Measurements from ENCODE around the gene KCNIP1. TPM values are rescaled to one million over a fixed set of nuclear protein-coding genes. Genes with fewer than 3 reads are reported as not detected.

Gene KCNIP1
- total RNA-seq, 1 experiment from 2014 or later, result not detected

GRCh38 chr5:170693701-170694100 is 189.9 kb downstream of the KCNIP1 start:
- intact Hi-C loops (cut with micrococcal nuclease; ENCODE audit: unreplicated experiment), result no loop called here
- ATAC-seq (no peak), DNase-seq (ENCODE audit: low read depth, low spot score) (no peak)
- Histone ChIP-seq H3K27ac (ENCODE audit: low read length) (no peak overlapping the region), H3K9me3 (ENCODE audit: control insufficient read depth, insufficient read depth, low read depth, low read length) (no peaks in the 10 kb centered on the region), H3K4me3 (ENCODE audit: low read depth in 2 of 2, low read length in 2 of 2) (no peak overlapping the region), H3K27me3 (ENCODE audit: control insufficient read depth, insufficient read depth, low read length) (peaks cover 9% of the 10 kb centered on the region), H3K36me3 (ENCODE audit: control insufficient read depth, insufficient read depth, low read length) (no peaks in the 10 kb centered on the region), H3K4me1 (ENCODE audit: control insufficient read depth, insufficient read depth, low read length) (no peaks in the 10 kb centered on the region)
- no TSS peak for BruUV-seq (replicated peaks)
- ChIA-PET CTCF (no interaction called here), POLR2A (interaction anchor here (0.7 kb wide), 1 partner anchor 10 kb away, joined by 3 read pairs; no protein-coding TSS in a partner anchor)
- TF ChIP-seq REST (IDR thresholded peaks at IDR 0.05; ENCODE audit: insufficient read depth in 1 of 2, low read depth in 2 of 2, low read length in 1 of 2) (0 out of 4 replicates have a peak, but pooled peaks of 1 of the 2 experiments have one; percentile 33), SIN3A (IDR thresholded peaks at IDR 0.05; ENCODE audit: borderline replicate concordance, insufficient read depth, low read depth, low read length) (no peak)
- in situ Hi-C loops (cut with HindIII; ENCODE audit: low pct_unique_long_range_greater_than_20kb, low sequenced_read_pairs), result no loop called here

GRCh38 chr5:170694911-170695310 is 191.1 kb downstream of the KCNIP1 start:
- H3K27me3 ChIP-seq (ENCODE audit: control insufficient read depth, insufficient read depth, low read length), result peaks cover 9% of the 10 kb centered on the region; the same call in 1 of the 2 replicates
- H3K9me3 ChIP-seq (ENCODE audit: control insufficient read depth, insufficient read depth, low read depth, low read length), result no peaks in the 10 kb centered on the region
- TF ChIP-seq POLR2AphosphoS5 (IDR thresholded peaks at IDR 0.05; ENCODE audit: low read depth, low read length) (no peak), CTCF (IDR thresholded peaks at IDR 0.05) (no peak), REST (IDR thresholded peaks at IDR 0.05; ENCODE audit: insufficient read depth in 1 of 2, low read depth in 2 of 2, low read length in 1 of 2) (no peak), TCF7L2 (IDR thresholded peaks at IDR 0.05; ENCODE audit: low read depth, low read length) (no peak), SIN3A (IDR thresholded peaks at IDR 0.05; ENCODE audit: borderline replicate concordance, insufficient read depth, low read depth, low read length) (no peak)
- CTCF ChIA-PET, result no interaction called here
- no peaks in the 10 kb centered on the region for H3K4me1 ChIP-seq (ENCODE audit: control insufficient read depth, insufficient read depth, low read length)
- in situ Hi-C loops (cut with HindIII; ENCODE audit: low pct_unique_long_range_greater_than_20kb, low sequenced_read_pairs), result no loop called here
- no peak overlapping the region for H3K4me3 ChIP-seq (ENCODE audit: low read depth in 2 of 2, low read length in 2 of 2)
- POLR2A ChIA-PET, result no interaction called here
- ATAC-seq (no peak), DNase-seq (ENCODE audit: low read depth, low spot score) (no peak)
- no peak overlapping the region for H3K27ac ChIP-seq (ENCODE audit: low read length)
- no TSS peak for BruUV-seq (replicated peaks)
- no peaks in the 10 kb centered on the region for H3K36me3 ChIP-seq (ENCODE audit: control insufficient read depth, insufficient read depth, low read length)
- intact Hi-C loops (cut with micrococcal nuclease; ENCODE audit: unreplicated experiment), result no loop called here

Measured in Panc1 (cell line).